ENCODE measurements around the gene RABL3. TPM values are rescaled to one million over a fixed set of nuclear protein-coding genes. Genes with fewer than 3 reads are reported as not detected.
"Not testable (repeated sequence)": the region's sequence is repeated elsewhere in the genome, so short reads cannot be mapped to it uniquely, and the experiment has no call there.

RABL3 gene
- polyA plus RNA-seq, 4 donors, result 28.0 to 35.5 (median 34.3) TPM

DNA sequence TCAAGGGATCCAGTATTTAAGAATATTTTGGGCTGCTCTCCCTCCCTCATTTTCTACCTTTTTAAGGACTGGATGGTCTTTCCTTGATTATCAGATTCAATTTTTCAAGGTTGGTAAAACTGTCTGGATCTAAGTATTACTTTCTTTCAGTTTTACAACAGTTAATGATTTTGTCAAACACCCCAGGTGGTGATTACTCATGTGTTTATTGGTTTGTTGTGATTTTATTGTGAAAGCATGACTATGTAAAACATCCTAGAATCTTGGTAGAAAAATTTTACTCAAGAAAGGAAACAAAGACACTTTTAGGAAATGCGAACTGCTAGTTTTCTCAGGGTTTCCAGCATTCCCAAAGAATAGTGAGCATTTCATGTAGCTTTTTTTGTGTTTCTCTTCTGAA lies 7.5 kb upstream of the RABL3 start:
- no peak for DNase-seq (ENCODE audit: low read depth in 4 of 4, low spot score in 3 of 4)

GRCh38 chr3:120745466-120745865 lies 3.1 kb upstream of the RABL3 start:
- no peak for DNase-seq (ENCODE audit: low read depth in 4 of 4, low spot score in 3 of 4)

DNA sequence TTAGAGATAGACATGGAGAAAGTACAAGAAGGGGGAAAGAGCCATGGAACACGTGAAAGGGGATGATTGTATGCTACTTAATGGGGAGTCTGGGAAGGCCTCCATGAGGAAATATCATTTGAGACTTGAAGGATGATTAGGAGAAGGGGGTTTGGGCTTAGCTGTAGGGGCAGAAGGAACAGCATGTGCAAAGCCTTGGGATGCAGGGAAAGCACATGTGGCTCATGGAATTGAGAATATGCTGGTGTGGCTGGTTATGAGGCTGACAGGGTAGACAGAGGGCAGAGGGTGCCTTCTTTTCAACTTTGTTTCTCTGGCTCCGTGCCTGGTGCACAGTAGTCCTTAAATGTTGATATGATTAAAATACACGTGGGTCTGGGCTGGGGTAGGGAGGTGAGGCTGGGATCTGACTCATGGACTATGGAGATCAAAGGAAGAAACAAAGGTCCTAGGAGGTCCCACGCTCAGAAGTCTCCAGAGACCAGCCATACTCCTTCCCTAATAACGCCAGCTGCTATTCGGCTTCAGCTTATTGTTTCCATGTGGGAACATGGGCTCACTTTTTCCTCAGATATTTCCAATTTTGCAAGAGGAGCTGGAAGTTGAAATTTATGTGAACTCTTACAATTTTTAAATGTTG lies 1.4 kb upstream of the RABL3 start:
- no peak for DNase-seq (ENCODE audit: low read depth in 4 of 4, low spot score in 3 of 4)

GRCh38 chr3:120742849-120743365 lies 591 bp upstream of the RABL3 start:
- DNase-seq (ENCODE audit: low read depth in 4 of 4, low spot score in 3 of 4), result peak in 1 of 4 donors; percentile 12

GRCh38 chr3:120741837-120742197 lies 499 bp downstream of the RABL3 start:
- no peak for DNase-seq (ENCODE audit: low read depth in 4 of 4, low spot score in 3 of 4)

DNA sequence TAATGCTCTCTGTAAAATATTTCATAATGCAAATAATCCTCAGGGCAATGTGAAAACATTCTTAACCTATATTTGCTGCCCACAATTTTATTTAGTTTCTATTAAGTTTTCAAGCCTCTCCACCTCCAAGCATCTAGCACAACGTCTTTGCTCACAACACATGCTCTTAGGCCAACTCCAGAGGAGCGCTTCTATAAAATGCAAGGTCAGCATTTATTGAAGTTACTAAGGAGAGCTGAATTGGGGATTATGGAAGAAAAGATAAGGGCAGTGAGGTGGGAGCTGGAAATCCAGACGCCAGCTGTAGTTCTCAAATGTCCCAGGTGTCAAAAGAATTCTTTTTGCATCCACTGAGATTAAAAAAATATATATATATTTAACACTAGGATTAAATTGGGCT lies 996 bp downstream of the RABL3 start:
- no peak for DNase-seq (ENCODE audit: low read depth in 4 of 4, low spot score in 3 of 4)

DNA sequence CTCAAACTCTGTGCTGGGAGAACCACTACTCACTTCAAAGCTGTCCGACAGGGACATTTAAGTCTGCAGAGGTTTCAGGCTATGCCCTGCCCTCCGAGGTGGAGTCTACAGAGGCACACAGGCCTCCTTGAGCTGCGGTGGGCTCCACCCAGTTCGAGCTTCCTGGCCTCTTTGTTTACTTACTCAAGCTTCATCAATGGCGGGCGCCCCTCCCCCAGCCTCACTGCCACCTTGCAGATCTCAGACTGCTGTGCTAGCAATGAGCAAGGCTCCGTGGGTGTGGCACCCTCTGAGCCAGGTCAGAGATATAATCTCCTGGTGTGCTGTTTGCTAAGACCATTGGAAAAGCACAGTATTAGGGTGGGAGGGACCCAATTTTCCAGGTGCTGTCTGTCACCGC lies 4.3 kb downstream of the RABL3 start:
- not testable (repeated sequence) for DNase-seq (ENCODE audit: low read depth in 4 of 4, low spot score in 3 of 4)

DNA sequence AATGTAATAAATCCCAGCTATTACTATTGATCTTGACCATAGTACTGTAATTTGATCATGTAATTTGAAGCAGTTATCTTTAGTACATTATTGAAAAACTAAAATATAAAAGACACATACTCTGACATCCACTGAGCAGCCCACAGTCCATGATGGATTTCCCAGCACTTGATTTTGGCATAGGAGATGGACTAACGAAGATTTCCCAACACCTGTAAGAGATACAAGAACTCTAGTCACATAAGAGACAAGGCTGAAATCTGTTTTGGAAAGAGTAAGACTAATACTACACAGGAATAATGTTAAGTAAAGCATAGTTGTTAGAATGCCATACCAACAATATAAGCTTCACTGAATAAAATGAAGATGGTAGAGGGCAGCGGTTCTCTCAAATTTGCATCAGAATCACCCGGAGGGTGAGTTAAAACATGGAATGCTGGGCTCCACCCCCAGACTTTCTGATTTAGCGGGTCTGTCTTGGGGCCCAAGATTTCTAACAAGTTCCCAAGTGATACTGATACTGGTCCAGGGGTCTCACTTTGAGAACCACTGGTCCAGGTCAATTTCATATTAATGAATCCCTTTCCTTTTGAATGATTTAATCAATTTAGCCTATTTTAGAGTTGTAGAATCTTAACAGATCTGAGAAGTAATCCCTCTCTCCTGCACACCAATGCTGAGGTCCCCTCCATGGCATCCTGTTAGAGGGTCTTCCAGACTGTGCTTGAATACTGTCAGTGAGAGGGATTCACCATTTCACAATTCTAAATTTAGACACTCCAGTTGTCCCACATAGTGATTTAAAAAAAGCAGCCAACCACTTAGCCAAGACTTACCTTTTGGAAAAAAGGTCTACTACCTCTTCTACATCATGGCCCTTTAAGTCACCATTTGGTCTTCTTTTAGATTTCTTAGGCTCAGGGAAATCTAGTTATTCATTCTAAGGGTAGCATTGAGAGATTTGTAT lies 11.5 kb downstream of the RABL3 start:
- DNase-seq (ENCODE audit: low read depth in 4 of 4, low spot score in 3 of 4), result no peak

- no peak for DNase-seq (ENCODE audit: low read depth in 4 of 4, low spot score in 3 of 4)
Measured at GRCh38 chr3:120726791-120727190, 15.5 kb downstream of the RABL3 start.

GRCh38 chr3:120719167-120719834 lies 23.0 kb downstream of the RABL3 start:
- not testable (repeated sequence) for DNase-seq (ENCODE audit: low read depth in 4 of 4, low spot score in 3 of 4)

DNA sequence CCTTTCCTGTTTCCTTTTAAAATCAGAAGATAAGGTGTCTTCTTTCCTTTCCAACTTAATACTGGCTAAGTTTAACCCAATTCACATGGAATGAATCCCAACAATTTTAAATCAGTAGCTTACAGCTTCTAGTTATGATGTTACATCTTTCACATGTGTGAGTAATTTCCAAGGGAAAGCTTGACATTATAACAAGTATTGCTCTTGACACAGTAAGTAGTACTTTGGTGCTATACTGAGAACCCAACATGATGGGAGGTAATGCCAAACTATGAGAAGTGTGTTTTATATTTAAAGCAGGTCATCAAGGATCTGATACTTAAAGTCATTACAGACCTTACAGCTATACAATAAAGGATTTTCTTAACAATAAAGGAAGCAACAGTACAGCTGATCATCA lies 29.1 kb downstream of the RABL3 start:
- no peak for DNase-seq (ENCODE audit: low read depth in 4 of 4, low spot score in 3 of 4)

DNA sequence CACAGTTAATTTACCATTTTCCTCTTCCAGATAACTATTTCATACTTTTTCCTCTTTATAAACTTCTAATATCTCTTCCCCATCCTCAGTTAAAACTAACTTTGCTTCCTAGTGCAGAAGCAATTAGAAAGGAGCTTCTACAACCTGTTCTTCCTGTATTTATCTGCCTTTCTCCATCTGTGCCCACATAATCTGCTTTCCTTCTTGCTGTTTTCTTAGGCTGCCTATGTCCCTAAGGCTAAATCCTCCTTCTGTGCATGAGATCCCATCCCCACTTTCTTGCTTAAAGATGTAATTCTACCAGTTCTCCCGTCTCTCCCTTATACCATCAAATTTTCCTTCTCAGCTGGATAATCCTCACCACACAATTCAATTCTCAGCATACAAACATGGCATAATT lies 31.9 kb downstream of the RABL3 start:
- DNase-seq (ENCODE audit: low read depth in 4 of 4, low spot score in 3 of 4), result no peak

DNA sequence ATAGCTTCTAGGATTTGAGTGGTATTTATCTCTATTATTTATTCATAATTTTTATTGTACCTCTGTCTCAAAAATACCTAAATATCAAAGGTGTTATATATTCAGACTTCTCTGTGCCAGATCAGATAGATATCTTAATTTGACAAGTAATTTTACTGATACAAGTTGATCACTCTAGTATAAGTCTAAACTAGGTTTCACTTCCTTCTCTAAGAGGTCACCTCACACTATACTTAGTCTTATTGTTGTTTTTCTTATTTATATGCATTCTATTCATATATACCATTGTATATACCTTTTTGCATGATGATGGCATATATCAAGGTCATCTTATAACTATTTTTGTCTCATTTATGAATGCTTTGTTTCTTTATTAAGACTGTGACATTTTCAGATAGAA lies 33.9 kb downstream of the RABL3 start:
- no peak for DNase-seq (ENCODE audit: low read depth in 4 of 4, low spot score in 3 of 4)

GRCh38 chr3:120706950-120707349 lies 35.4 kb downstream of the RABL3 start:
- no peak for DNase-seq (ENCODE audit: low read depth in 4 of 4, low spot score in 3 of 4)

DNA sequence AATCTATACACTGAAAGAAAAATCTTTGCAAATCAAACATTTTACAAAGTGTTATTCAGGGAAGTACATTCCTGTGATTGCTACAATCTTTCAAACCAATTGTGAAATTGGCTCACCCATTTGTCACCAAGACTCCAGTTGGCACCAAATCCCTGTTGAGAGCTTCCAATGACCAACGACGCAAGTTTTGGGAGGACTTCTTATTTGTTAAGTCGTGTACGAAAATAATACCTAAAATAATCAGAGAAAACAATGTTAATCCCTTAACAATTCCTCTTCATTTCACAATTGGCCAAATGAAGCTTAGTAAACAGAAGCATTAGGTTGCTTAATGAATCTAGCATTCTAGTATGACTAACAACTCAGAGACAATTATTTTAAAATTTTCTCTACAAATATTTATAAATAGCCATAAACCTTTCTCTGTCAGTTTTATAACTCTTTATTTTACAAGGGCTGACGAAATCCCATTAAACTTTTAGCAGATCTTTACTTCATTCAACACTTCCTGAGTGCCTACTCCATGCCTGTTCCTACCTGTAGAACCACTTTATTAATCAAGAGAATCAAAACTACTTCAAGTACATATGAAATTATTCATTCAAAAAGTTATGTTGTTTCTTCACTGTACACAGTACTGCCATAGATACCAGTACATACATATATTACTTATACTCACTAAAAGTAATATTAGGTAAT lies 36.3 kb downstream of the RABL3 start:
- DNase-seq (ENCODE audit: low read depth in 4 of 4, low spot score in 3 of 4), result no peak

GRCh38 chr3:120699333-120699732 lies 43.0 kb downstream of the RABL3 start:
- no peak for DNase-seq (ENCODE audit: low read depth in 4 of 4, low spot score in 3 of 4)

- DNase-seq (ENCODE audit: low read depth in 4 of 4, low spot score in 3 of 4), result no peak
Measured at GRCh38 chr3:120693439-120694171, 48.7 kb downstream of the RABL3 start.

- DNase-seq (ENCODE audit: low read depth in 4 of 4, low spot score in 3 of 4), result no peak
Measured at GRCh38 chr3:120689395-120689794, 52.9 kb downstream of the RABL3 start.

- DNase-seq (ENCODE audit: low read depth in 4 of 4, low spot score in 3 of 4), result no peak
Measured at GRCh38 chr3:120688121-120688520, 54.2 kb downstream of the RABL3 start.

DNA sequence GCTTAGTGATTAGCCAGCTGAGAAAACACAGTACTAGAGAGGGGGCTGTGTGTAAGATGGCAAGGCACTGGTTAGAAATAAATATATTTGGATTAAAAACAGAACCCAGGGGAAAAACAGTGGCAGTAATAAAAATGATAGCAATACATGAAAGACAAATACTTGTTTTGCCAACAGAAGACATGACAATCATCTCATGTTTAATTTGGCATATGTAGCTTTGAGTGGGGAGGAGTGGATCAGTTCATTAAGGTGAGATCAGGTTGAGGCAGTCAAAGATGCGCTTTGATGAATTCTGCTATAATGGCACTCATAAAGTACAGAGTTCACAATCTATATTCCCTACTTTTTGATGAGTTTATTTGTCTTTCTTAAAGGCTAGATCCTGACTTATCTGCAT lies 56.9 kb downstream of the RABL3 start:
- no peak for DNase-seq (ENCODE audit: low read depth in 4 of 4, low spot score in 3 of 4)
